Pancreas (tissue), 10 donors: ENCODE data around the gene GRB10. TPM values are rescaled to one million over a fixed set of nuclear protein-coding genes. Genes with fewer than 3 reads are reported as not detected.

Experiments used
- ATAC-seq, 4 donors: fragments of 200-7000 bp; cut with Tn5 transposase; one replicate each; pipeline versions ENCODE4 v1.8.0 to v1.9.1; 2020; ENCODE audit warnings: mild to moderate bottlenecking in 4 of 4, moderate library complexity in 4 of 4
- DNase-seq, 6 donors: peaks; one replicate each; pipeline ENCODE4 v3.0.0-alpha.2; 2020
- FAIRE-seq: peaks from 2 replicates; lab custom pipeline; 2012; peaks lifted over from hg19 to GRCh38; lab: Jason Lieb, UNC
- H3K27ac ChIP-seq, 4 donors: fragments of 200-600 bp; sonication (generic); 1 replicate in 3 of 4; 2 replicates in 1 of 4; pipeline versions ENCODE4 v1.5.0 to v1.8.0; 2020
- H3K27me3 ChIP-seq, 4 donors: fragments of 200-600 bp; one replicate each; pipeline ENCODE4 v1.8.0; 2021
- H3K36me3 ChIP-seq, 3 donors: fragments of 200-600 bp; sonication (generic) in 1 of 3; one replicate each; pipeline versions ENCODE4 v1.5.0 to v1.8.0; 2020 to 2021
- H3K4me1 ChIP-seq, 3 donors: fragments of 200-600 bp; one replicate each; pipeline ENCODE4 v1.8.0; 2021
- H3K4me3 ChIP-seq, 4 donors: fragments of 200-600 bp; sonication (generic) in 2 of 4; one replicate each; pipeline versions ENCODE4 v1.5.0 to v1.8.0; 2020 to 2021
- H3K9me3 ChIP-seq, 4 donors: fragments of 200-600 bp; one replicate each; pipeline ENCODE4 v1.8.0; 2021
- CTCF ChIP-seq, 4 donors: fragments of 200-600 bp; sonication (generic) in 3 of 4; IDR thresholded peaks; one replicate each; pipeline versions ENCODE4 v1.5.0 to v1.8.0; 2021; ENCODE audit warnings: antibody characterized with exemption in 4 of 4
- WGBS, 2 donors: extraction: QIAGEN DNeasy Blood & Tissue Kit; methylation state at CpG; one replicate each; pipeline ENCODE4 v1.1.7; 2013; 5-methylcytosine and 5-hydroxymethylcytosine counted together
- intact Hi-C, 3 donors: fragments of 100-400 bp; cut with DNase I; formaldehyde crosslinking; loops; one replicate each; pipeline versions ENCODE4 v1.11.1 to v1.14.2; 2022
- polyA plus RNA-seq, 2 donors: library from polyadenylated mRNA; stranded (reverse); fragments of 200-250 nt; gene quantifications; one replicate each; pipeline ENCODE4 v1.2.3, GENCODE V29; 2013
- total RNA-seq, 6 donors: library from RNA; stranded (reverse); fragmentation: NEBNext Ultra II Directional in 4 of 6; extraction: Animal tissue kit (Norgen Biotek cat#: 25700) in 4 of 6; gene quantifications; one replicate each; pipeline versions ENCODE4 v1.2.1 to v1.2.4, GENCODE V29; 2021 to 2023
- donor health status: healthy with polysubstance abuse.
- donor health status: DM: no; HTN: no; CAD: no; lungs with moderate emphysema.
- donor health status: DM: no; HTN: no; CAD: no.
- donor health status: control.
- donor health status: control.
- donor health status: Bipolar disorder and iron deficiency.
- donor health status: DM: yes; HTN: yes; CAD: no.
- donor health status: DM: no; HTN: no; CAD: no.
- donor health status: DM: no; HTN: no; CAD: no.
- donor health status: DM: yes; HTN: yes; CAD: no.

GRB10 gene
- total and polyA plus RNA-seq, 8 donors: 69.9 to 199 (median 133) TPM

GRCh38 chr7:50807026-50807730, 24.5 kb upstream of the GRB10 start:
- Histone ChIP-seq H3K36me3 (no peaks in the 10 kb centered on the region), H3K9me3 (no peaks in the 10 kb centered on the region), H3K27ac (no peak overlapping the region), H3K4me3 (no peak overlapping the region), H3K4me1 (peaks cover 0 to 9% (median 0%) of the 10 kb centered on the region in 3 donors), H3K27me3 (no peaks in the 10 kb centered on the region)
- no peak for DNase-seq
- intact Hi-C loops: loop anchor here in 1 of 3 donors (10.0 kb wide), 1 partner anchor 138 kb away; no protein-coding TSS in a partner anchor
- TF ChIP-seq CTCF (IDR thresholded peaks at IDR 0.05): no peak
- 89 to 92% methylated on average over 14 of the region's 14 CpGs for WGBS, 2 donors
- FAIRE-seq: no peak
- ATAC-seq: no peak

- no peak for TF ChIP-seq CTCF (IDR thresholded peaks at IDR 0.05)
- WGBS, 2 donors: 69 to 71% methylated on average over 9 of the region's 9 CpGs
- Histone ChIP-seq H3K27ac (no peak overlapping the region), H3K4me3 (no peak overlapping the region), H3K9me3 (no peaks in the 10 kb centered on the region), H3K36me3 (no peaks in the 10 kb centered on the region), H3K27me3 (no peaks in the 10 kb centered on the region), H3K4me1 (peaks cover 0 to 9% (median 0%) of the 10 kb centered on the region in 3 donors)
- intact Hi-C loops: loop anchor here in 1 of 3 donors (10.0 kb wide), 1 partner anchor 139 kb away; no protein-coding TSS in a partner anchor
- ATAC-seq (no peak), FAIRE-seq (no peak), DNase-seq (no peak)
Observed at GRCh38 chr7:50806143-50806542, 23.4 kb upstream of the GRB10 start.

GRCh38 chr7:50805447-50806125, 22.9 kb upstream of the GRB10 start:
- Histone ChIP-seq H3K36me3 (no peaks in the 10 kb centered on the region), H3K27me3 (no peaks in the 10 kb centered on the region), H3K4me1 (peaks cover 0 to 5% (median 0%) of the 10 kb centered on the region in 3 donors), H3K27ac (no peak overlapping the region), H3K4me3 (no peak overlapping the region), H3K9me3 (no peaks in the 10 kb centered on the region)
- DNase-seq (no peak), FAIRE-seq (no peak), ATAC-seq (no peak)
- intact Hi-C loops: loop anchor here in 1 of 3 donors (10.0 kb wide), 1 partner anchor 139 kb away; no protein-coding TSS in a partner anchor
- WGBS, 2 donors: 68 to 70% methylated on average over 5 of the region's 5 CpGs
- TF ChIP-seq CTCF (IDR thresholded peaks at IDR 0.05): no peak

- 86 to 87% methylated on average over 5 of the region's 5 CpGs for WGBS, 2 donors
- Histone ChIP-seq H3K27ac (no peak overlapping the region), H3K36me3 (no peaks in the 10 kb centered on the region), H3K27me3 (no peaks in the 10 kb centered on the region), H3K4me3 (no peak overlapping the region), H3K9me3 (no peaks in the 10 kb centered on the region), H3K4me1 (peaks cover 0 to 5% (median 0%) of the 10 kb centered on the region in 3 donors)
- no peak for DNase-seq
- ATAC-seq: peak in 2 of 4 donors; percentile 49 to 73
- intact Hi-C loops: loop anchor here in 1 of 3 donors (10.0 kb wide), 1 partner anchor 141 kb away; no protein-coding TSS in a partner anchor
- no peak for TF ChIP-seq CTCF (IDR thresholded peaks at IDR 0.05)
- FAIRE-seq: no peak
Observed at GRCh38 chr7:50803359-50804337, 21.0 kb upstream of the GRB10 start.
